Stimulated activated CD4-positive, alpha-beta T cell treated with anti-CD3 and anti-CD28 coated beads, Interleukin-2, amount 100 ng/mL, for 48 hours (primary cell): ENCODE measurements around the gene TNFAIP3.

ENCODE experiments used
- DNase-seq, 2 donors: peaks; one replicate each; pipeline ENCODE4 v3.0.0-alpha.2; 2020

TNFAIP3 gene

DNA sequence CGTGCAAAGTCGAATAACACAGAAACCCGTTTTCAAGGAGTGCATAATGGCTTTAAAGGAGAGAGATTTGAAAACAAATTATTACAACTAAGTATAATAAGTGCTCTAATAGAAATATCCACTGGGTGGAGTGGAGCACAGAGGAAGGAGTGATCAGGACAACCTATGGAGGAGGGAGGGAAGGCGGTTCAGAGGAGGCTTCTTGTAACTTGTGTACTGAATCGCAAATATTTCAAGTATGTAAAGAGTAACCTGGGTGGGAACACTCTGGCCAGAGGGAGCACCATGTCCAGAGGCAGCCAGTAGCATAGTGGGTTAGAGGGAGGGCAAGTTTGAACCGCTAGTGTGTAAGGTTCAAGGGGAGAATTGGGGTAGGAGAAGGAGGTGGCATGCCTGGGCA, 21.6 kb upstream of the TNFAIP3 start:
- DNase-seq = no peak

GRCh38 chr6:137846274-137846673, 20.8 kb upstream of the TNFAIP3 start:
- no peak for DNase-seq

DNA sequence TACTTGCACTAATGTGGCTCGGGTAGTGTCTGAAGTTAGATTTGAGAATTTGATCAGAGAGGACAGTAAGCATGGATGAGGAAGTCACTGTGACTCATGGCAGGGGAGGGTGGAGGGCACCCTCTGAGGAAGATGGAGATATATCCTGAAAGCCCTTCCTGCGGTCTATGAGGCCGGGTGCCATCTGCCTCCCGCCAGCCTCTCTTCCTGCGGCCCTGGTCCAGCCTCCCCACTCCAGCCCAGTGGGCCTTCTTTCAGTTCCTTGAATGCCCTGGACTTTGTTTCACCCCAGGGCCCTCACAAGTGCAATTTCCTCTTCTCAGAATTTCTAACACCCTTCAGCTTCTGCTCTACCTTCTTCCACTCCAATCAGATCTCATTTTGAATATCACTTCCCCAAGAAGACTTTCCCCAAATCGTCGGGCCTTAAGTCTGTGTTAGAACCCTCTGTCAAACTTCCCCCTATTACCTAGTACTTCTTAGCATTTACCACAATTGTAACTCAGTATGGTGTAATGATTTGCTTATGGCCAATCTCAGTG, 20.2 kb upstream of the TNFAIP3 start:
- no peak for DNase-seq

GRCh38 chr6:137847748-137848147, 19.3 kb upstream of the TNFAIP3 start:
- no peak for DNase-seq

- no peak for DNase-seq
Measured at GRCh38 chr6:137848672-137849071, 18.4 kb upstream of the TNFAIP3 start.

GRCh38 chr6:137849181-137849980, 17.7 kb upstream of the TNFAIP3 start:
- no peak for DNase-seq

DNA sequence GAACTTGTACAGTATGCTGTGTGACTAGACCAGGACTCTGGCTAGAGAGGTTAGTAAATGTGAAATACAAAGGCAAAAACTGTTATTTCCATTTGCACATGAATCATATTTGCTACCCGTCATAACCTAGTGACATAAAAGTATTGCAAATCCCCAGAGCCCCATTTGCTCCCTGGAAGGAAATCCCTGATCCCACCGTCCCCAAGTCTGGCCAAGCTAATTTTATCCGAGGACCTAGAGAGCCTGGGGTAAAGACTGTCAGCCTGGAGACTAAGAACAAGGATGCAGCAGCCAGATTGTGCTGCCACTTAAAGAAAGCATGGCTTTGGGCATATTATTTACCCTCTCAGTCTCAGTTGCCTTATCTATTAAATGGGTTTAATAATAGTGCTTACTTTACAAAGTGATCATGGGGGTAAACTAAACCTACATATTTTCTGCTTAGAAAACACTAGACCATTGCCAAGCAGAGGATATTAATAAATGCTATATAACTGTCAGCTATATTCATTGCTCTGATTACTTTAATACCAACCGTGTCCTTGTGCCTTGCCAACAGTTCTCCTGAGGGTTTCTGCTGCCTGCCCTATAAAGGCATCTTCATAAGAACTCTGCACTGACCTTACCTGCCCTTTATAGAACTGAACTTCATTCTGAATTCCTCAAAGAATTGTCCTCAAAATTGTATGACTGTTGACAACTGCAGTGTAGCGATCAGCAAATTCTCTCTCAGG, 16.9 kb upstream of the TNFAIP3 start:
- no peak for DNase-seq

GRCh38 chr6:137850816-137851602, 16.1 kb upstream of the TNFAIP3 start:
- DNase-seq = no peak

DNA sequence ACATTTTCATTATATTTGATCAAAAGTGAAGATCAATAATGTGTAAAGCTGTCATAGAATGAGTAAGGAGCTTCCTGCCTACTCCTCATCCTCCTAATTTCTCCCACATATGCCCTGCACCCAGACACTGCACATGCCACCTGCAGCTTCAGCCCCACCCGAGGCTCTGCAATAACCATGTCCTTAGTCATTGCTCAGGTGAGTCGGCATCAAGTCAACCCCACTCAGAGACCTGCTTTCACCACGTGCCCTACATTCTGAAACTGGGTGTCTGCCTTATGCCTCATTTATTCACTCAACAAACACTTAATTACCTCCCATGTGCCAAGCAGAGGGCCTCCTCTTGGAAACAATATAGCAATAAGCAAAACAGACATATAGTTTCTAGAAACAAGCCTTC, 15.4 kb upstream of the TNFAIP3 start:
- no peak for DNase-seq

- DNase-seq = no peak
Measured at GRCh38 chr6:137852346-137852745, 14.7 kb upstream of the TNFAIP3 start.

DNA sequence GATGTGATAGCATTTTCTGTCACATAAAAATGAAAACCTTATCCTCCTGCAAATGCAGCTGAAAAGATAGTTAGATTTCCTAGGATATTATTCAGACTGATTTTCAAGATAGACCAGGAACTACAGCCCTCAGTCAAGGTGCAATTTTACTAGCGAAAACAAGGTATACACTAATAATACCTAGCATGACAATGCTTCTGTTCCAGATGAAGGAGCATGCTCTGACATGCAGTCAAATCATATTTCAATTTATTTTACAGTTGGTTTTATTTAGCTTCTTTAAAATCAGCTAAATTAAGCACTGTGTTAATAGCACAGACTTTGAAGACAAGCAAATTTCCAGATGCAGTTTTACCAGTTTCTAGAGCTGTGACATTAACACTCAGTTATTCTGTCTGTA, 14.2 kb upstream of the TNFAIP3 start:
- no peak for DNase-seq

DNA sequence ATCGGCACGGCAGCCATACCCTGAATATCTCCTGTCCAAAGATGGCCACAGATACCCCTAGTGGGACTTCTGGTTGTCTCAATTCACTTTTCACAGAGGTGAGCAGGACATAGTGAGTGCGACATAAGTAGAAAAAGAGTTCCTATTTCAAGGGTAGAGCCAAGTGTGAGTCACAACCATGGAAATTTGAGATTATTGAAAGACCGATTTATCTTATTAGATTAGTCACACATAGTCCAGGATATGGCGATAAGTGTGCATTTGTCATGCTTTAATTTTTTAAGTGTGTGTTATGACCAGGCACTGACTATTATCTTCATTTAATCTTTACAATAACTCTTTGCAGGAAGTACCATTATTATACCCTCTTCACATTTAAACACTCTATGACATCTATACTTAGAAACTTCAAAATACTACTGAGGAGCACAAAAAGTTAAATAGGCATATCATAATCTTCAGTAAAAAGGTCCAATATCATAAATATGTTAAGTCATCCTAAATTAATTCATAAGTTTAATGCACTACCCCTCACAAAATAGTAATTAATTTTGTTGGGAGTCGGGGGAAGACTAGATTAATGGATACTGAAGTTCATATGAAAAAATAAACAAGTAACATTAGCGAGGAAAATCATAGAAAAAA, 13.4 kb upstream of the TNFAIP3 start:
- no peak for DNase-seq

GRCh38 chr6:137856138-137856898, 10.7 kb upstream of the TNFAIP3 start:
- DNase-seq = no peak

GRCh38 chr6:137859025-137859424, 8.0 kb upstream of the TNFAIP3 start:
- DNase-seq = no peak

DNA sequence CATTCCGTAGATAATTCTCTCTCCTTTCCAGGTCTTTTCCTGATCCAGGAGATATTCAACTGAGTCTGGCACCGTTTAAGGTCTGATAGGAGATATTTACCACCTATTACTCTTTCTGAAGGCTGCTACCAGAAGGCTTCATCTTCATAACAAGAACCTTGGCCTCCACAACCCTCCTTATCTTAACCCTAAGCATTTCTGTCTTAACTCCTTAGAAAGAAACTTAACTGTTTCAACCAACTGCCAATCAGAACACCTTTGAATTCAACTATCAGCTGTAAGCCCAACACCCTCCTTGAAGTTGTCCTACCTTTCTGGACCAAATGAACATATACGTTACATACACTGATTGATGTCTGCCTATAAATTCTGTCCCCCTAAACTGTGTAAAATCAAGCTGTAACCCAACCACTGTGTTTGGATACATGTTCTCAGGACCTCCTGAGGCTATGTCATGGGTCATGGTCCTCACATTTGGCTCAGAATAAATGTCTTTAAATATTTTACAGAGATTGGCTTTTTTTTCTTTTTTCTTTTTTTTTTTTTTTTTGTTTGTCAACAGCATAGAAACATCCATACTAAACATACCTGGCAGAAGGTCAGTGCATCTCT, 6.6 kb upstream of the TNFAIP3 start:
- DNase-seq = no peak

GRCh38 chr6:137861550-137862337, 5.3 kb upstream of the TNFAIP3 start:
- DNase-seq = no peak

DNA sequence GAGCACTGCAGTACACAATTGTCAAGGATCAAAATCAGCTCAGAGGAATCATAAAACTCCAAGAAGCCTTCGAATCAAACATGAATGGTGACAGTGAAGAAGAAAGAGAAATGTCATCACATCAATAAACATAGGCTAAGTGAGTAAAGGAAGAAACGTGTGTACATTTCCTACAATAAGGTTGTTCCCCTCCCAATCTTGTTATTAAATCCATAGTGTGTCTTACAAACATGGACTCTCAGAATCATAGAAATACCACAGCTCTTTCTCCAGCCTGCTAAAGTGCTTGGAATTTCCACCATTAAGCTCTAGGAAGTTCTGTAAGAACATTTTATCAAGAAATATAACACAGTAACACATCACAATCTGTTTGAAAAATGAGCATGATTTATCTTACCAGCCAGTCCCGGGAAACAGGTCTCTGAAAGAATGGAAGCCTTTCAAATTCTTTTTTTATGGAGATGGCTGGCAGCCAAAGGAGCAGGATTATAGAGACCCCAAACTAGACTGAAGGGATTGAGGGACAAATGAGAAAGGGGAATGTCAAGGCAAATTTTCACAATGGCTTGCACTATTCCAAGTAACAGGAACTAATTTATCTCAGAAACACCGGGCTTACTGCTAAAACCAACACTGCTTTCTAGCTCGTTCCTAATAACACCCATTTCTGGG, 4.5 kb upstream of the TNFAIP3 start:
- DNase-seq = no peak

DNA sequence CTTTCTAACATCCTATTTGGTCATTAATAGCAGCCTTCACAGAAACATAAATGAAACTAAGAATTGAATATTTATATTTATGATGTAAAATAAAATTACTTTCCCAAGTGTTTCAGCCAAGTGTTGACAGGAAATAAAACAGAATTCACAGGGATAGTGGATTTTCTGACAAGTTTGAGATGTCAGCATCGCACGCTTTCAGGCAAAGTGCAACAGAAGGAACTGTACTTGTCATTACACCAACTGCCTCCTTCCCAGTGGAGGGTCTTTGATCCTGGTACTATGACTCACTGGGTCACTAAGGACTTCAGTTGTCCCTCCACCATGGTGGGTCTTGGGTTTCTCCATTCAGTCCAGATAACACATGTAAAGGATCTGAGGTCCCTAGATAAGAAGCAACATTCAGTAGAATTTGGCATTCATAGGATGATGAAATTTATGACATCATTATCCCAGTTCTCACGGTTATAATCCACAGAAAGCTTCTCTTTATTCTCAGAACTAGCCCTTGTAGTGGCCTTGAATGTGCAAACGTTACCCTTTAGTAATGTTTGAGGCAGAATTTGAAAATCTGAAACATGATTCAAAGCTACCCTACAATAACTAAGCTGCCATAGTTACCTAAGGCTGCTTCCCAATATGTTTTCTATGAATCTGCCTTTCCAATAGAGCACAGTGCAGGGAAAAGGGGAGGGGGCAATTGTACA, 3.8 kb upstream of the TNFAIP3 start:
- no peak for DNase-seq

DNA sequence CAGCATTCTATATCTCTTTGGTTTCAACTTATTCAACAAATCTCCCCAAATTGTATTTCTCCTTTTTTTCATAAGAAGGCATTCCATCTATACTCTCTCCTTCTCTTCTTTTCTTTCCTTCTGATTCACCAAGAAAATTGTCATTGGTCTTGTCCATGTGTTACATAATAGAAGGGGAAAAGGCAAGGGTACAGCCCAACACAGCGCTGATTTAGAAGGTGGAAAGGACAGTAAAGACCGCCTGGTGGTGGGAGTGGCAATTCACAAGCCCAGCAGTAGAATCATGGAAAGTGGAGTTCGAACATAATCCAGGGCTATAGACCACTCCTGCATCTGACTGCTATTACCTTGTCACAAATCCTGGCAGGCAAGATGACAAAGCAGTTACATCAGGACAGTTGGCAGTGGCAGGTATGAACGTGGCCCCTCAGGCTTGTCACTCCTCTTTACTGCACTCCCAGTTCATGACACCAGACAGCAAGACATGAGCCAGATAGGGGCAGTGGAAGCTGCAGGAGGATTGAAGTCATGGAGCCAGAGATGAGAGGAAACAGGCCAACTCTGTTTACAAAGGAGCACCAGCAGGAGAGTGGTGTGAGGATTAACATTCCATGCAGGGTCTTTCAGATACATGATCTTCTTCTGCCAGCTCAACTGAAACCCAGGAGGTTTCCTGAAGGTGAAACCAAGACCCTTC, 2.1 kb upstream of the TNFAIP3 start:
- no peak for DNase-seq
